MG63 (cell line): ENCODE measurements around the gene VGLL3. TPM values are rescaled to one million over a fixed set of nuclear protein-coding genes. Genes with fewer than 3 reads are reported as not detected.

ENCODE experiments used
- DNase-seq: peaks from one replicate; pipeline ENCODE4 v3.0.0-alpha.2; 2020
- H3K27me3 ChIP-seq: fragments of 250-450 bp; sonication (Bioruptor Pico); 2 replicates; pipeline ENCODE4 v1.5.1; 2020; ENCODE audit warnings: mild to moderate bottlenecking, moderate library complexity
- H3K36me3 ChIP-seq: fragments of 250-450 bp; sonication (Bioruptor Pico); 2 replicates; pipeline ENCODE4 v1.5.1; 2020; ENCODE audit warnings: mild to moderate bottlenecking, moderate library complexity
- H3K4me3 ChIP-seq: fragments of 250-450 bp; sonication (Bioruptor Pico); 2 replicates; pipeline ENCODE4 v1.5.1; 2020; ENCODE audit warnings: mild to moderate bottlenecking, moderate library complexity
- H3K9me3 ChIP-seq: fragments of 250-450 bp; sonication (Bioruptor Pico); 2 replicates; pipeline ENCODE4 v1.5.1; 2020; ENCODE audit warnings: mild to moderate bottlenecking, moderate library complexity
- total RNA-seq: library from RNA; depleted of rRNA; stranded (reverse); fragments of >200 nt; shearing (Covaris generic); gene quantifications from 2 replicates; pipeline ENCODE4 v1.2.3, GENCODE V29; 2014; ENCODE audit warnings: low replicate concordance

VGLL3 gene
- total RNA-seq, 1 experiment from 2014 or later, result 13.4 TPM

GRCh38 chr3:86968244-86968932 is 22.6 kb downstream of the VGLL3 start:
- Histone ChIP-seq H3K9me3 (no peaks in the 10 kb centered on the region), H3K27me3 (no peaks in the 10 kb centered on the region), H3K36me3 (peaks cover 57% of the 10 kb centered on the region), H3K4me3 (no peak overlapping the region)
- no peak for DNase-seq

GRCh38 chr3:86967062-86967461 is 23.9 kb downstream of the VGLL3 start:
- H3K9me3 ChIP-seq, result no peaks in the 10 kb centered on the region
- DNase-seq, result no peak
- H3K36me3 ChIP-seq, result peaks cover 58% of the 10 kb centered on the region
- H3K27me3 ChIP-seq, result no peaks in the 10 kb centered on the region
- H3K4me3 ChIP-seq, result no peak overlapping the region

DNA sequence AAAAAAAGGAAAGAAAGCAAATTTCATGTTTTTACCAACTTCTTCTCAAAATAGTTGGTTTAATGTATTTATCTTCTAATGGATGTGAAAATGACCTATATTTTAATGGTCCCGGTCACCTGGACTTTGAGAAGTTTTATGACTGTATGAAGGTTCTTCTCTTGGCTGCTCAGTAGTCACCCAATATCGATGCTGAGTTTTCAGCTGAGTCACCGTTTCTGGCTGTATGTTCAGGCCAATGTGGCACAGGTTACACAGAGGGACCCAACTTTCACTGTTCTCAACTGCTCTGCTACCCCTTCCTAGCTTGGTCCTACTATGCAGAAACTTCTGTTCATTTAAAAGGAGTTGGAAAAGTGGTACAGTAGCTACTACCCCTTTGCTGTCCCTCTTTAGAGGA is 25.8 kb downstream of the VGLL3 start:
- Histone ChIP-seq H3K36me3 (peaks cover 54% of the 10 kb centered on the region), H3K9me3 (no peaks in the 10 kb centered on the region), H3K4me3 (no peak overlapping the region), H3K27me3 (no peaks in the 10 kb centered on the region)
- DNase-seq, result no peak

DNA sequence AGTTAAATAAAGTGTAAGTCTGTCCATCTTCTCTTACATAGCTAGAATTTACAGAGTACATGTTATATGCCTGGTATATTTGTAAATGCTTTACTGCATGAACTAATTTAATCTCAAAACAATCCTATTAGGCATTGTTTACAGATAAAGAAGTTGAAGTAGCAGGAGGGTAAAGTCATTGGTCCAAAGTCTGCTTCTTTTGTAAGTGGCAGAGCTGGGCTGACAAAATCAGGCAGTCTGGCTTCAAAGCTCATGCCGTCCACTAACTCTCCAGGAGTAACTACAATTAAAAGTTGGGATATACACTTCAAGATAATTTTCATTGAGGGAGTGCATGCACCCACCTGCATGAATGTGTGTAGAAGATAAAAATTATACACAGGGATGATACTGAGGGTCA is 27.3 kb downstream of the VGLL3 start:
- H3K4me3 ChIP-seq, result no peak overlapping the region
- DNase-seq, result no peak
- H3K27me3 ChIP-seq, result no peaks in the 10 kb centered on the region
- H3K9me3 ChIP-seq, result no peaks in the 10 kb centered on the region
- H3K36me3 ChIP-seq, result peaks cover 46% of the 10 kb centered on the region

DNA sequence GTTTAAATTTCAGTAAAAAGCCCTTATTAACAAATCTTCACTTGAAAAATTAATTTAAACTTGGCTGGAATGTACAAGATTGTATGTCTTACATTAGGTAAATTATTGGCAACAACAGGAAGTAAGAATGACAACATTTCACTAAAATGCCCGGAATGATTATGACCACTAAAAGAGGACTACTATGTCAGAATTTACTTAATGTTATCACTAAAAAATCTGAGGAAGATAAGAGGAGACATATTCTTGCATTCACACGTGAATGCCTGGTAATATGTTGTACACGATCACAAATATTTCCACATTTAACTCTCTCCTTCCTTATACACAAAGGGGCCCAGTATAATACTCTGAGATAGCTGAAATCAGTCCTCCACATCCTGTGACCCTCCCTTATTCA is 29.7 kb downstream of the VGLL3 start:
- Histone ChIP-seq H3K27me3 (no peaks in the 10 kb centered on the region), H3K4me3 (no peak overlapping the region), H3K36me3 (peaks cover 33% of the 10 kb centered on the region), H3K9me3 (no peaks in the 10 kb centered on the region)
- no peak for DNase-seq

- DNase-seq, result no peak
- no peaks in the 10 kb centered on the region for H3K9me3 ChIP-seq
- H3K4me3 ChIP-seq, result no peak overlapping the region
- H3K27me3 ChIP-seq, result no peaks in the 10 kb centered on the region
- peaks cover 27% of the 10 kb centered on the region for H3K36me3 ChIP-seq
Observed at GRCh38 chr3:86960550-86960949, 30.4 kb downstream of the VGLL3 start.

GRCh38 chr3:86958534-86958933 is 32.4 kb downstream of the VGLL3 start:
- Histone ChIP-seq H3K36me3 (peaks cover 27% of the 10 kb centered on the region), H3K9me3 (no peaks in the 10 kb centered on the region), H3K4me3 (no peak overlapping the region), H3K27me3 (no peaks in the 10 kb centered on the region)
- peak; percentile 46 for DNase-seq

DNA sequence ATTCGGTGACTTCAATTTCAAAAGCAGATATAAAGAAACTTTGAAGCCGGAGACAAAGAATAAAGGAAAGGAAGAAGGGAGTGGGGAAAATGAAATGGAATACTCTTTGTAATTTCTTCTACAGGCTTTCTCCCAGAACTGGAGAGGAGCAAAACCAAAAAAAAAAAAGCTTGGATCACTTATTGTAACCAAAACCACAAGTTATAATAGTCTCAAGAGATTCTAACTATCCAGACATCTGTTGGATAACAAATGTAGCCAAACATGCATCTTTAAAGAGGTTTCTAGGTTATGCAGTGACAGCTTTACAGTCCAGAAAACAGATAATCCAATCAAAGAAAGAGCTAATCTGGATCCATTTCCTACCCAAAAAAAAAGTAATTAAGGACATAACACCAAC is 36.2 kb downstream of the VGLL3 start:
- H3K9me3 ChIP-seq, result no peaks in the 10 kb centered on the region
- no peaks in the 10 kb centered on the region for H3K27me3 ChIP-seq
- peaks cover 12% of the 10 kb centered on the region for H3K36me3 ChIP-seq
- H3K4me3 ChIP-seq, result no peak overlapping the region
- no peak for DNase-seq

DNA sequence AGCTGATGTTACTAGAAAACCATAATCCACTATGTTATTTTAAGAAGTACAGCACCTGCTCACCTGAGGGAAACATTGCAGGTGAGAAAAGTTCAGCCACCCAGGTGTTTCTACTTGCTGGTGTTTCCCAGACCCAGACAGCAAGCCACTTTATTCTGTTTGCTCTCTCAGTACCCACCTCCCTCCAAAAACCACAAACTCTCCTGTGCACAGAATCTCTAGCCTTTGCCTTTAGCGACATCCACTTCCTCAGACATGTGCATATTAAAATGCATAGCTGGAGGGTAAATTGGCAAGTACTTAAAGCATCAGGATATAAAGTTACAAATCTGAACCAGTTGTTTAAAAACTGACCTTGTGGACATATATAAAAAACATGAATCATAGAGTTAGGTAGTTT is 36.7 kb downstream of the VGLL3 start:
- H3K4me3 ChIP-seq, result no peak overlapping the region
- H3K27me3 ChIP-seq, result no peaks in the 10 kb centered on the region
- DNase-seq, result no peak
- peaks cover 12% of the 10 kb centered on the region for H3K36me3 ChIP-seq
- no peaks in the 10 kb centered on the region for H3K9me3 ChIP-seq

- no peak for DNase-seq
- Histone ChIP-seq H3K36me3 (peaks cover 7% of the 10 kb centered on the region), H3K4me3 (no peak overlapping the region), H3K9me3 (no peaks in the 10 kb centered on the region), H3K27me3 (no peaks in the 10 kb centered on the region)
Observed at GRCh38 chr3:86951322-86951721, 39.6 kb downstream of the VGLL3 start.

DNA sequence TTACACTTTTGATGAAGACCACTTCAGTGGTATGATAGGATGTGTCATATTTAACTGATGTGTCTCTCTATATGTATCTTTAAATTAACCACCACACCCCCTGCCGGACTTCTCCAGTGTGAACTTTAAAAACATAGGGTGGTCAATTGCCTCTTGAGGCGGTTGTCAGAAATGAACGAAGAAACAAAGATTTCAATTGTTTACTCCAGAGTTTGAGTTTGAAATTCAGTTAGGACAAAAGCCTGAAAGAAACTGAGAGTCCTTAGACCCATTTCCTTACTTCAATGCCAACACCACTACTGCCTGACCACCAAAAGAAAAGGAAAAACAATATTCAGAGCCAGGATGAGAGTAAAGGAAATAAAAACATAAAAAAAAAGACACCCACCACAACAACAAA is 40.2 kb downstream of the VGLL3 start:
- no peaks in the 10 kb centered on the region for H3K9me3 ChIP-seq
- H3K27me3 ChIP-seq, result no peaks in the 10 kb centered on the region
- no peak overlapping the region for H3K4me3 ChIP-seq
- peaks cover 13% of the 10 kb centered on the region for H3K36me3 ChIP-seq
- DNase-seq, result no peak

DNA sequence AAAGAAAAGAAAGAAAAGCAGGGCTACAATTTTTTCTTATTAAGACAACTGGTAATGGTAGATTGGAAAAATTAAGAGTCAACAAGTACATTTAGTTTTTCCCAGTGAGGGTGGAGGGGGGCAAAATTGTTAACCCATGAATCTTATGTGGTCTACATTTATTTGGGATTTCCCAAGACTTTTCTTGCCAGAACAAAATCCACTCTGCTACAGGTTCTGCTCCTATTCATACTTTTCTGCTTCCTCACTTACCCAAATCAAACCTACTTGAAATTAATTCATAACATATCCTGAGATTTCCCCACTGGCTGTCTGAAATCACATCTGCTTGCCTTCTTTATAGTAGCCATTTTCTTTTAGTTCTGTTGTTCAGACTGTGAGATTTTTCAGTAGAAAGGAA is 41.1 kb downstream of the VGLL3 start:
- Histone ChIP-seq H3K36me3 (peaks cover 17% of the 10 kb centered on the region), H3K4me3 (no peak overlapping the region), H3K27me3 (no peaks in the 10 kb centered on the region), H3K9me3 (no peaks in the 10 kb centered on the region)
- DNase-seq, result no peak

GRCh38 chr3:86948822-86949221 is 42.1 kb downstream of the VGLL3 start:
- Histone ChIP-seq H3K27me3 (no peaks in the 10 kb centered on the region), H3K4me3 (no peak overlapping the region), H3K9me3 (no peaks in the 10 kb centered on the region), H3K36me3 (peaks cover 18% of the 10 kb centered on the region)
- DNase-seq, result no peak

DNA sequence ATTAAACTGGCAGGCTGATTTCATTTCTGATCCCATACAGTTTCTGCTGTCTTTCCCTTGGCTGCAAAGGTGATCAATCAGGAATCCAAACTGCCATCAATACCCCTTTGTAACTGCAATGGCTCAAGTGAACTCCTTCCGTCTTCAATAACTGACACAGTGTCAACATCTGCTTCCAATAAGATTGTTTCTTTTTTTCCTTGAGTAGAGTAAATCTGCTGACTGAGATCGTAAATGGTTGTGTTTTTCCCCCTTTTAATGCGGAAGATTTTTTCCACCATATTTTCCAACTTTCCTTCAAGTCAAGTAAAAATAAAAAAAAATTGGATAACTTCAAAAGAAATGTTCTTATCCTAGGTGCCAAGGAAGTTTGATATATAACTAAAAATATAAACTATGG is 48.7 kb downstream of the VGLL3 start:
- no peaks in the 10 kb centered on the region for H3K9me3 ChIP-seq
- no peak for DNase-seq
- no peak overlapping the region for H3K4me3 ChIP-seq
- no peaks in the 10 kb centered on the region for H3K27me3 ChIP-seq
- H3K36me3 ChIP-seq, result peaks cover 28% of the 10 kb centered on the region

DNA sequence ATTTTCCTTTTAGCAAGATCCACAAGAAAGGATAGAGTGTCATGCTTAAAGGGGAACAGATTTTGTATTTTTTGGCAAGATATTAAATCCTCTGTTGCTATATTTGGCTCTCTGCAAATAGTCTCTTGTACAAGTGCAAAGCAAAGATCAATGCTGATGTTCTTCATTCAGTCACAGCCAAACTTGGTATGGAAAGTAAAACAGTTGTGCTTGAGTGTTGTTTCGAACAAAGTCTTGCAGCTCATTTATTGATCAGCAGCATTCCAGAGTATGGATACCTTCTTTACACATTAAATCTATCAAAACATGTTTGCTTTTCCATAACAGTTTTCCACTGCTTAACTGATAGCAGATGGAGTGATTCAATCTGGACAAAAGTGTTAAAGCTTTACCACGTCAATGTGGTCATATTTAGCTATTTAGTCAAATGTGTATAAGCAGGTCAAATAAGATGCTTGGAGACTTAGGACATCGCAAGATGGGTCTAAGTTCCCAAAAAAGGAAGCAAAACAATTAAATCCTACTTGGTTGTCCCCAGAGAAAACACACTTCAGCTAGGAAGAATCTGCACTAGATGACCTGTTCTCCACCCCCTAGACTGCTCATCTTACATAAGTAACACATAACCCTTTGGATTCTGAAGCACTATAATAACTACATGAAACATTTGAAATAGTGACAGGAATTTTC is 52.4 kb downstream of the VGLL3 start:
- H3K4me3 ChIP-seq, result no peak overlapping the region
- peaks cover 15% of the 10 kb centered on the region for H3K36me3 ChIP-seq
- DNase-seq, result no peak

GRCh38 chr3:86937306-86937791 is 53.6 kb downstream of the VGLL3 start:
- no peak overlapping the region for H3K4me3 ChIP-seq
- H3K27me3 ChIP-seq, result no peaks in the 10 kb centered on the region
- peaks cover 13% of the 10 kb centered on the region for H3K36me3 ChIP-seq
- no peaks in the 10 kb centered on the region for H3K9me3 ChIP-seq
- no peak for DNase-seq

More for the DNA sequence above, 52.4 kb downstream of the VGLL3 start:
- Histone ChIP-seq H3K9me3 (no peaks in the 10 kb centered on the region), H3K27me3 (no peaks in the 10 kb centered on the region)

- Histone ChIP-seq H3K27me3 (no peaks in the 10 kb centered on the region), H3K9me3 (no peaks in the 10 kb centered on the region), H3K4me3 (no peak overlapping the region), H3K36me3 (peaks cover 5% of the 10 kb centered on the region)
- DNase-seq, result no peak
Observed at GRCh38 chr3:86934851-86935250, 56.1 kb downstream of the VGLL3 start.

DNA sequence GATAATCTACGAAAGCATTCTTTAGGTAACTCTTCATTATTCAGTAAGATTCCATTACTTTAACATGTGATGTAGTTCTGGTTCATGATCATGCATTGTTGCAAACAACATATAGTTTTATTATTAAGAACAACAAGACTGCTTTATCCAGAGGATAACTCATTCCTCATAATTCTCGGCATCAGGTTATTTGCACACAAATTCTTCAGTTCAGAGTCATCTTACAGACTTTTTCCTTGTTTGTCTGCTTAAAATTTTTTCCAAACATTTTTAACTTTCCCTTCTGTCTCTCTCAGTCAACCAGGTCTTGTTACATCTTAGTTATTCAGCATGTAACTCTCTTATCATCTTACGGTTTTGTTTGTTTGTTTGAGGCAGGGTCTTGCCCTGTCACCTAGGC is 60.1 kb downstream of the VGLL3 start:
- no peak for DNase-seq
- no peak overlapping the region for H3K4me3 ChIP-seq
- H3K27me3 ChIP-seq, result no peaks in the 10 kb centered on the region
- H3K36me3 ChIP-seq, result no peaks in the 10 kb centered on the region
- no peaks in the 10 kb centered on the region for H3K9me3 ChIP-seq
